T-helper 22 cell (primary cell): ENCODE data around the gene GALNT7.

Source experiments
- DNase-seq: peaks from one replicate; pipeline ENCODE4 v3.0.0-alpha.2; 2020; ENCODE audit warnings: low read depth

Gene GALNT7

GRCh38 chr4:173307778-173308177 lies 139.2 kb downstream of the GALNT7 start:
- no peak for DNase-seq

GRCh38 chr4:173311368-173311767 lies 142.8 kb downstream of the GALNT7 start:
- DNase-seq: no peak

GRCh38 chr4:173314715-173315114 lies 146.1 kb downstream of the GALNT7 start:
- no peak for DNase-seq

GRCh38 chr4:173316060-173316459 lies 147.4 kb downstream of the GALNT7 start:
- DNase-seq: no peak

GRCh38 chr4:173317004-173317403 lies 148.4 kb downstream of the GALNT7 start:
- no peak for DNase-seq

GRCh38 chr4:173318240-173318639 lies 149.6 kb downstream of the GALNT7 start:
- DNase-seq: no peak

GRCh38 chr4:173318648-173319211 lies 150.1 kb downstream of the GALNT7 start:
- DNase-seq: no peak

GRCh38 chr4:173319696-173320095 lies 151.1 kb downstream of the GALNT7 start:
- no peak for DNase-seq

GRCh38 chr4:173325007-173325736 lies 156.6 kb downstream of the GALNT7 start:
- no peak for DNase-seq

GRCh38 chr4:173328236-173328901 lies 159.8 kb downstream of the GALNT7 start:
- no peak for DNase-seq

- DNase-seq: no peak
Observed at GRCh38 chr4:173330590-173330989, 162.0 kb downstream of the GALNT7 start.

GRCh38 chr4:173332021-173332487 lies 163.4 kb downstream of the GALNT7 start:
- DNase-seq: no peak

GRCh38 chr4:173332963-173333657 lies 164.5 kb downstream of the GALNT7 start:
- peak; percentile 6 for DNase-seq

GRCh38 chr4:173333658-173334084 lies 165.1 kb downstream of the GALNT7 start:
- DNase-seq: peak; percentile 46

GRCh38 chr4:173334085-173334890 lies 165.7 kb downstream of the GALNT7 start, which contains the start of gene HMGB2:
HMGB2 (minus strand) TSS chr4:173334358; CDS start chr4:173333649, 709 bp downstream.
- peak; percentile 99 for DNase-seq

- peak; percentile 30 for DNase-seq
Observed at GRCh38 chr4:173334891-173335752, 166.5 kb downstream of the GALNT7 start.

GRCh38 chr4:173337463-173337862 lies 168.9 kb downstream of the GALNT7 start:
- DNase-seq: no peak

- no peak for DNase-seq
Observed at GRCh38 chr4:173343832-173344397, 175.3 kb downstream of the GALNT7 start.

GRCh38 chr4:173345648-173346047 lies 177.0 kb downstream of the GALNT7 start:
- DNase-seq: no peak

GRCh38 chr4:173346074-173346473 lies 177.5 kb downstream of the GALNT7 start:
- DNase-seq: no peak
